ENCODE measurements around the gene IQGAP1. TPM values are rescaled to one million over a fixed set of nuclear protein-coding genes. Genes with fewer than 3 reads are reported as not detected.

IQGAP1 gene
- total RNA-seq, 6 experiments from 2014 or later: 172 to 201 (median 185) TPM

DNA sequence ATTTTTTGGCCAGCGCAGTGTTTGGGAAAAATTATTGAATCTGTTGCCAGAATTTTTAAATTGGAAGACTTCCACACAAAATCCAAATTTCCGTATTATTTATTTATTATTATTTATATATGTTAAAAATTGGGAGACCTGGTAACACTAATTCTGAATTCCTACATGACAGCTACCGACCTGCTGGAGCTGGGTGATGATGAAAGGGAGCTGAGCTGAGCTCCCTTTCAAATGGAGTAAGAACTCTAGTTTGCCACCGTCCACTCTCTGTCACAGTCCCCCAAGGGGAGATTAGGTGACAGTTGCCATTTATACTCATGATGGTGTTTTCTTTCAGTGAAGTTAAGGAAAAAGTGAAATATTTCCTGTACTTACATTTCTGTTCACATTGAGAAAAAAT, 143.1 kb downstream of the IQGAP1 start:
- peaks cover 59% of the 10 kb centered on the region for H3K4me1 Mint-ChIP-seq (ENCODE audit: low read depth)
- peak overlapping the region; percentile 83 for H3K27ac Mint-ChIP-seq
- no peaks in the 10 kb centered on the region for H3K9me3 Mint-ChIP-seq
- DNase-seq: no peak
- peaks cover 16% of the 10 kb centered on the region; the same call in 1 of the 2 replicates for H3K36me3 Mint-ChIP-seq (ENCODE audit: low read depth)
- H3K4me3 Mint-ChIP-seq: peak overlapping the region; percentile 98
- TF ChIP-seq CTCF (IDR thresholded peaks at IDR 0.05): no peak
- peaks cover 4% of the 10 kb centered on the region; the same call in 1 of the 2 replicates for H3K27me3 Mint-ChIP-seq (ENCODE audit: insufficient read depth)

DNA sequence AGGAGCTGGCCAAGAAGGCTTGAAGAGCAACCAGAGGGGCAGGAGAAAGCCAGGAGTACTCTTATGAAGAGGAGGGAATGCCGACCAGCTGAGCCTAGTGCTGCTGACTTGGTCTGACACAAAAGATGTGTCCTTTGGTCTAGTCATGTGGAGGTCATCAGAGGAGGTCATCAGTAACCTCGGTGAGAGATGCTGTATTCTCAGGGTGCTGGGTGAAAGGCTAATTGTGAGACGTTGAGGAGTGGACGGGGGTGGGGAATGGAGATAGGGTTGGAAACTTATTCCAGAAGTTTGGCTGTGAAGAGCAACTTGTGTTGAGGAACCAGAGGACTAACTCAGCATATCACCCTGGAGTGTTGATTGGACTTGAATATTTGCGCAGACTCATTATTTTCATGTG, 147.2 kb downstream of the IQGAP1 start:
- no peak overlapping the region for H3K4me3 Mint-ChIP-seq
- H3K36me3 Mint-ChIP-seq (ENCODE audit: low read depth): peaks cover 16% of the 10 kb centered on the region; the same call in 1 of the 2 replicates
- peak overlapping the region; percentile 12; the same call in 1 of the 2 replicates for H3K27ac Mint-ChIP-seq
- no peak for DNase-seq
- peaks cover 64% of the 10 kb centered on the region for H3K4me1 Mint-ChIP-seq (ENCODE audit: low read depth)
- no peak for TF ChIP-seq CTCF (IDR thresholded peaks at IDR 0.05)
- H3K27me3 Mint-ChIP-seq (ENCODE audit: insufficient read depth): peaks cover 4% of the 10 kb centered on the region; the same call in 1 of the 2 replicates
- H3K9me3 Mint-ChIP-seq: no peaks in the 10 kb centered on the region

- Mint-ChIP-seq H3K9me3 (no peaks in the 10 kb centered on the region), H3K4me3 (no peak overlapping the region), H3K27me3 (ENCODE audit: insufficient read depth) (no peaks in the 10 kb centered on the region), H3K27ac (no peak overlapping the region), H3K36me3 (ENCODE audit: low read depth) (peaks cover 8% of the 10 kb centered on the region), H3K4me1 (ENCODE audit: low read depth) (peaks cover 24% of the 10 kb centered on the region)
- no peak for DNase-seq
- TF ChIP-seq CTCF (IDR thresholded peaks at IDR 0.05): no peak
Measured at GRCh38 chr15:90539789-90540188, 151.7 kb downstream of the IQGAP1 start.

GRCh38 chr15:90540768-90541167, 152.7 kb downstream of the IQGAP1 start:
- H3K27me3 Mint-ChIP-seq (ENCODE audit: insufficient read depth): no peaks in the 10 kb centered on the region
- H3K9me3 Mint-ChIP-seq: no peaks in the 10 kb centered on the region
- H3K27ac Mint-ChIP-seq: no peak overlapping the region
- H3K4me3 Mint-ChIP-seq: no peak overlapping the region
- peaks cover 12% of the 10 kb centered on the region for H3K36me3 Mint-ChIP-seq (ENCODE audit: low read depth)
- peaks cover 14% of the 10 kb centered on the region for H3K4me1 Mint-ChIP-seq (ENCODE audit: low read depth)
- TF ChIP-seq CTCF (IDR thresholded peaks at IDR 0.05): no peak
- DNase-seq: no peak

GRCh38 chr15:90545095-90545494, 157.1 kb downstream of the IQGAP1 start:
- Mint-ChIP-seq H3K27ac (0 out of 2 replicates have a peak overlapping the region, but pooled peaks have one; percentile 20), H3K4me1 (ENCODE audit: low read depth) (no peaks in the 10 kb centered on the region), H3K36me3 (ENCODE audit: low read depth) (peaks cover 17% of the 10 kb centered on the region), H3K9me3 (no peaks in the 10 kb centered on the region), H3K4me3 (no peak overlapping the region), H3K27me3 (ENCODE audit: insufficient read depth) (no peaks in the 10 kb centered on the region)
- no peak for DNase-seq
- no peak; the same call in 1 of the 2 replicates for TF ChIP-seq CTCF (IDR thresholded peaks at IDR 0.05)

DNA sequence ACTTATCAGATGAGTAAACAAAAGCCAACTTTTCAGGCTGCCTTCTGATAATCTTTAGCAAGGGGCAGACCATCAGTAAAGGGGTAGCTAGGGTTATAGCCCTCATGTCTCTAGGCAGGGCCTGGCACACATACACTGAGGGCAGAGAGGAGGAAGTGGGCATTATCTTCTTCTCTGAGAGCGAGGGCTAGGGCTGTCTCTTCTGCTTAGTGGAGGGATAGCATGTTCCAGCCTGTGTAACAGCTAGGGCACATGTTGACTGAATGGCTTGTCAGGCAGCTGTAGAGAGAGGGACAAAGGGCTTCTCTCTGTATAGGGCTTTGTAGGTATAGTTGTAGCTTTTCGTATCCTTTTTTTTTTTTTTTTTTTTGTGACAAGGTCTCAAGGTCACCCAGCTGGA, 159.5 kb downstream of the IQGAP1 start:
- Mint-ChIP-seq H3K27me3 (ENCODE audit: insufficient read depth) (no peaks in the 10 kb centered on the region), H3K9me3 (no peaks in the 10 kb centered on the region), H3K27ac (no peak overlapping the region), H3K4me1 (ENCODE audit: low read depth) (peaks cover 22% of the 10 kb centered on the region), H3K4me3 (no peak overlapping the region), H3K36me3 (ENCODE audit: low read depth) (peaks cover 32% of the 10 kb centered on the region)
- TF ChIP-seq CTCF (IDR thresholded peaks at IDR 0.05): no peak
- DNase-seq: no peak
